GM12892 (cell line): ENCODE measurements around the gene AFTPH.

Source experiments
- DNase-seq: peaks from one replicate; pipeline ENCODE4 v3.0.0; 2011; ENCODE audit not compliant: insufficient read length
- FAIRE-seq: peaks from 2 replicates; lab custom pipeline; 2011; peaks lifted over from hg19 to GRCh38; lab: Jason Lieb, UNC
- POLR2A ChIP-seq: IDR thresholded peaks from 2 replicates; pipeline ENCODE4 v1.6.1; 2011; ENCODE audit warnings: low read depth, low read length, control low read depth
- POLR2AphosphoS5 ChIP-seq: IDR thresholded peaks from 2 replicates; pipeline ENCODE4 v1.6.1; 2011; ENCODE audit warnings: low read depth, low read length, control low read depth
- TAF1 ChIP-seq: IDR thresholded peaks from 2 replicates; pipeline ENCODE4 v1.6.1; 2011; ENCODE audit warnings: low read depth, mild to moderate bottlenecking, control low read depth, low read length, borderline replicate concordance

The AFTPH gene

DNA sequence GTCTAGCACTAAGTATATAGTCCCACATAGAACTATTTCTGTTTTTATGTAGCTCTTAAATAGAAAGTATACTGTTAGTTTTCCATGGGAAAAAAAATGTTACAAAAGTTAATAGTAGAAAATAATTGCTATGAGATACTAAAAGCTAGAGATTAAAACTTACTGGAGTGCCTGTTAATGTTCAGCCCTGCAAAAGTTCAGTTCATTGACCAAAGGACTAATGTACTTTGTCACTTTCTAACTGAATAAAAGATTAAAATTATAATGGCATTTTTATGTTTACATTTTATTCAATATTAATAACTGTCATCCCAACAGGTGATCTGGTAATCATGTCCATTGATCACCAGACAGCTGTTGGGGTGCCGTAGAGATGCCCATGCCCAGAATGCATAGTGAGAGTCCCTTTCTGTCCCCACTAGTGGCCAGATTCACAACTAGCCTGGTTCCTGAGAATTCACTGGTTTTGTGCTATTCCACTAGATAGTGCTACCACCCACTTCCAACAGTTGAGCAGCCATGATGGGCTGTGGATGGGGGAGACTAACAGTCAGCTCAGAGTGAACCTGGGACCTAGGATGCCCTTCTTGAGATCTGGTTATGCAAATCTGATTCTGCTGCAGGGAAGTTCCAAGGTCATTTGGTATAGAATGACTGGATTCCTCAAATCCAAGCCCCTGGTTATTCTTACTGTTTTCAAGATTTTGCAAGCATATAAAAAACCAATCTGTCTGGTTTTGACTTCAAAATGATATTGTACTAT, 57.8 kb downstream of the AFTPH start:
- peak; percentile 83 for FAIRE-seq
- DNase-seq, result no peak
- TF ChIP-seq TAF1 (no peak), POLR2A (no peak), POLR2AphosphoS5 (no peak)

DNA sequence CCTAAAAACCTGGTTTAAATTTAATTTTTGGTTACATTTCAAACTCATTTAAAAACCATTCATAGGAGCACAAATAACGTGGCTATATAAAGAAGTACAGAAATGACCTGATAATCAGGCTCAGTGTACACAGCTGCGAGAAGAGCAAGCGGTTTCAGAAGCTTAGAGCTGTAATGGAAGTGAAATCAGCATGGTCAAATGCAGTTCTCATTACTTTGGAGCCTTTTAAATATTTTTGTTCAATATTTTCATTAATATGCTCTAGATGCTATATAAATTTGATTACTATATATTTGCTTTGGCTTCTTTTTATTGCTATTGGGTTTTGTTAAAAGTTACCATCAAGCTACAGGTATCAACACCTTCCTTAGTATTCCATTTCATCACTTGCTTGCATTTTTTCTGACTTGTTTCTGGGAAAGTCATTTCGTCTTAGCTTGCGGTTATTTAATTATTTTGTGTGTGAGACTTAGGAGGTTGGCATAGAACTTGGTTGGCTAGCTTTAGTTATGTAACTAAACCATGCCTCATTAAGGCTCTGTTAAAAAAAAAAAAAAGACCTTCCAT, 58.7 kb downstream of the AFTPH start:
- peak; percentile 91 for FAIRE-seq
- TF ChIP-seq POLR2A (no peak), TAF1 (no peak), POLR2AphosphoS5 (no peak)
- no peak for DNase-seq

GRCh38 chr2:64586054-64586453, 61.9 kb downstream of the AFTPH start:
- TF ChIP-seq POLR2A (no peak), TAF1 (no peak), POLR2AphosphoS5 (no peak)
- no peak for DNase-seq
- peak; percentile 93 for FAIRE-seq

DNA sequence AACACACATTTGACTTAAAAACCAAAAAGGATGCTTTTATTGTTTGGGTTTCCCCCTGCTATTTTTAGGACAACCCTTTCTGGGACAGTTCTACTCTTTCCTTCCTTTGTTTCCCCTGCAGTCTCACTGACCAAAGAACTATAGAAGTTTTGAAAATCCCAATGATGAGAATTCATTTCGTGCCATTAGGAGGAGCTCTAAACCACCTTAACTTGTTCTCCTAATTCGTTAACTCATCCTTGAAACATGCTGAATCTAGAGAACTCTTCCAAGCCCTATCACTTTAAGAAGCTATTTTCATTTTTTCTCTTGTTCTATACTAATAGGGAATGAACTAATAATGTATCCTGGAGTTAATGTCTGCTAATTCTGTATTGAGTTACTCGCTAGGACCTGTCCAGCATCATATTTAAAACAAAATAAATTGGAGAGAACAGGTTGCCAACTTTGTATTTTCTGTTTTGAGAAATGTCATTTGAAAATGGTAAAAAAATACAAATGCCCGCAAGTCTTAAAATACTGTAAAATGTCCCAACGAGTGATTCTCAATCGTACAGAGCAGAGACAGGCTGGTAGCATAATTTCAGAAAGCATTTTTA, 62.9 kb downstream of the AFTPH start:
- DNase-seq (no peak), FAIRE-seq (peak; percentile 83)
- TF ChIP-seq POLR2AphosphoS5 (no peak), TAF1 (no peak)

GRCh38 chr2:64587561-64587960, 63.4 kb downstream of the AFTPH start:
- FAIRE-seq (no peak), DNase-seq (no peak)
- TF ChIP-seq POLR2A (no peak), POLR2AphosphoS5 (no peak), TAF1 (no peak)

DNA sequence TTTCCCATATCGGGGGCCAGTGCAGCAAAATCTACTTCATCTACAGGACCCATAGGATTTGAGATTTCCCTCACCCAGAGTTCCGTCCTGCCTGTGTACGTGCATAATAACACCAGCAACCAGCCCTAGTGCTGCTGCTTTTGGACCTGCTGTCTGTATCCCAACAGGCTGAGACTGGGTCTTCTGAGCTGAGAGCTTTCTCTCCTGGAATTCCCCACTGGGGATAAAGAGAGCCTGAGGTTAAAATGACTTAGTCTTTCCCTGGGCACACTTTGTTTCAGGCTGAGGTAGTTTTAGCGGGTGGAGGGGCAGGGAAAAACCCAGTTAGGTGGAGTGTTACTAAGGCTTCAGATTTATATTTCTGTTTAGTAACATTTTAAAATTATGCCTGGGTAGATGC, 67.1 kb downstream of the AFTPH start:
- FAIRE-seq, result no peak
- TF ChIP-seq POLR2A (no peak), TAF1 (no peak), POLR2AphosphoS5 (no peak)
- no peak for DNase-seq

- peak; percentile 14 for FAIRE-seq
- no peak for DNase-seq
- no peak for TF ChIP-seq POLR2AphosphoS5
- no peak for TF ChIP-seq TAF1
- TF ChIP-seq POLR2A, result no peak
These were observed 69.0 kb downstream of the AFTPH start for GRCh38 chr2:64593035-64593655.

DNA sequence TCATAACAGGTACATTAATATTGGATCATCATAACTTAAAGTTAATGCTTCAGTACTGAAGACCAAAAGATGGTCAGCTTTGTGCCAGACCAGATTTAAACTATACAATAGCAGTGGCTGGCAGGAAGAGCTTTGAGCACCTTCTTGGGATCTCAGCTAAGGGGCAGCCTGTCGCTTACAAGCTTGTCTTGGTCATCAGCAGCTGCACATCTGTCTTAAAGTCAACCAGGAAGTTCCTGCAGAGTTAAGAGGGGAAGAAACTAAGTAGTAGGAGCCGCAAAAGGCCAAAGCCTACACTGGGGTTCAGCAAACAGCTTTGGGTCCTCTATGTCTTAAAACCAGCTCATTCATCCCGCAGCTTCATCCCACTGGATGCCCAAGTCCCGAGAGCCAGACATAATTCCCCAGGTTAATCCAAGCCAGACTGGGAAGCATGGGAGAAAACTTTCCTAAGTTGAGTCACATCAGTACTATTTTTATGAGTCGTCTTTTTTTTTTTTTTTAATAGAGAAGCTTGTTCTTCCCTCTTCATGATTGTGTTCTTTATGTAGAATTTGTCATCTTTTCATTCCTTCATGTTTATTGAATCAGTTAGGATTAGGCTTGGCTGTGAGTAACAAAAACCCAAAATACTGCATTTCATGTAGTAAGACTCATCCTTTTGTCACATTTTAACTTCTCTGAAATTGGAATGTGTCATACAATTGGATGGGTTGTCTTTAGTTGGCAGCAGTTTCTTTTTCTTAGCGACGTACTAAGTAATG, 70.3 kb downstream of the AFTPH start:
- TF ChIP-seq POLR2A (no peak), POLR2AphosphoS5 (no peak), TAF1 (no peak)
- DNase-seq, result no peak
- FAIRE-seq, result peak; percentile 40

- FAIRE-seq (no peak), DNase-seq (no peak)
- TF ChIP-seq POLR2AphosphoS5, result no peak
- no peak for TF ChIP-seq TAF1
- no peak for TF ChIP-seq POLR2A
These were observed 71.5 kb downstream of the AFTPH start for GRCh38 chr2:64595397-64596176.

DNA sequence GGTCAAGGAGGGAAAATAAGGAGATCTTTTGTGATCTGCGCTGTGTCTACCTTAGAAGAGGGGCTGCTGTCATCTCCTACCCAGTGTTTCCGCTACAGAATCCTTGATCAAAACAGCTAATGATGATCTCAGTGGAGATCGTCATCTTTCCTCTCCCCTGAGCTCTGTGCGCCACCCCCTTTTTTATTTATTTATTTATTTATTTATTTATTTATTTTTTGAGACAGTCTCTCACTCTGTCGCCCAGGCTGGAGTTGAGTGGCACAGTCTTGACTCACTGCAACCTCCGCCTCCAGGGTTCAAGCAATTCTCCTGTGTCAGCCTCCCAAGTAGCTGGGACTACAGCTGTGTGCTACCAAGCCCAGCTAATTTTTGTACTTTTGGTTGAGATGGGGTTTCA, 74.1 kb downstream of the AFTPH start:
- DNase-seq, result no peak
- TF ChIP-seq POLR2A, result no peak
- TF ChIP-seq TAF1, result no peak
- no peak for TF ChIP-seq POLR2AphosphoS5
- no peak for FAIRE-seq

GRCh38 chr2:64599469-64599868, 75.3 kb downstream of the AFTPH start:
- DNase-seq, result no peak
- TF ChIP-seq TAF1 (no peak), POLR2A (no peak), POLR2AphosphoS5 (no peak)
- FAIRE-seq, result peak; percentile 46
